ENCODE data around the gene GPBAR1. TPM values are rescaled to one million over a fixed set of nuclear protein-coding genes. Genes with fewer than 3 reads are reported as not detected.

GPBAR1 gene
- 0.07 to 0.17 TPM (median 0.15 TPM) in 5 replicates for total RNA-seq (2022; extraction: Qiagen RNA extraction; ENCODE audit: low read depth)

GRCh38 chr2:218260742-218261422 is at the start of gene GPBAR1:
GPBAR1 (plus strand) TSS chr2:218261015; CDS start chr2:218262725, 1,710 bp downstream.

GRCh38 chr2:218216674-218217359 is 44.0 kb upstream of the GPBAR1 start, which contains the start of gene ARPC2:
ARPC2 (plus strand) TSS chr2:218217189; CDS start chr2:218217471, 282 bp downstream.

GRCh38 chr2:218269900-218270720 is 9.3 kb downstream of the GPBAR1 start, which contains the start of the genes AAMP and PNKD:
AAMP (minus strand) TSS chr2:218270137; CDS start chr2:218270086, 51 bp downstream.
PNKD (plus strand) TSS chr2:218270519; CDS start chr2:218270536, 17 bp downstream.

GRCh38 chr2:218292048-218293014 is 31.5 kb downstream of the GPBAR1 start, which contains the start of gene TMBIM1:
TMBIM1 (minus strand) TSS chr2:218292503; CDS start chr2:218282141, 10,362 bp downstream.

Other genes with a start within 250 kb of the GPBAR1 start
- gene RUFY4, start 191.8 kb upstream of the GPBAR1 start, total RNA-seq (2022; extraction: Qiagen RNA extraction; ENCODE audit: low read depth): not detected in 5 replicates
- not detected in 5 replicates for gene CXCR2, start 135.0 kb upstream of the GPBAR1 start, total RNA-seq (2022; extraction: Qiagen RNA extraction; ENCODE audit: low read depth)
- not detected in 5 replicates for gene CXCR1, start 94.1 kb upstream of the GPBAR1 start, total RNA-seq (2022; extraction: Qiagen RNA extraction; ENCODE audit: low read depth)
- 277 to 304 TPM (median 293 TPM) in 5 replicates for gene ARPC2, start 43.8 kb upstream of the GPBAR1 start, total RNA-seq (2022; extraction: Qiagen RNA extraction; ENCODE audit: low read depth)
- gene AAMP, start 9.1 kb downstream of the GPBAR1 start, total RNA-seq (2022; extraction: Qiagen RNA extraction; ENCODE audit: low read depth): 122 to 183 TPM (median 123 TPM) in 5 replicates
- gene PNKD, start 9.5 kb downstream of the GPBAR1 start, total RNA-seq (2022; extraction: Qiagen RNA extraction; ENCODE audit: low read depth): 56.2 to 69.7 TPM (median 65.2 TPM) in 5 replicates
- gene TMBIM1, start 31.5 kb downstream of the GPBAR1 start, total RNA-seq (2022; extraction: Qiagen RNA extraction; ENCODE audit: low read depth): 109 to 131 TPM (median 123 TPM) in 5 replicates
- 0.09 TPM in 2 of 5 replicates, not detected in the others for gene CATIP, start 95.8 kb downstream of the GPBAR1 start, total RNA-seq (2022; extraction: Qiagen RNA extraction; ENCODE audit: low read depth)
- gene SLC11A1, start 121.3 kb downstream of the GPBAR1 start, total RNA-seq (2022; extraction: Qiagen RNA extraction; ENCODE audit: low read depth): 0.24 to 0.63 TPM (median 0.35 TPM) in 5 replicates
- 58.9 to 77.3 TPM (median 73.4 TPM) in 5 replicates for gene CTDSP1, start 138.9 kb downstream of the GPBAR1 start, total RNA-seq (2022; extraction: Qiagen RNA extraction; ENCODE audit: low read depth)
- 0.10 to 0.95 TPM (median 0.36 TPM) in 5 replicates for gene VIL1, start 158.1 kb downstream of the GPBAR1 start, total RNA-seq (2022; extraction: Qiagen RNA extraction; ENCODE audit: low read depth)

Measured in A549 treated with CpdA at 1 μM for 4 hours (cell line).